T-helper 2 cell treated with Interferon-gamma antibody and Interleukin-4, amounts not matched to agents 100 ng/mL and 5 ng/mL, for 36 hours (primary cell): ENCODE measurements around the gene GNA12. TPM values are rescaled to one million over a fixed set of nuclear protein-coding genes. Genes with fewer than 3 reads are reported as not detected.
"Not testable (repeated sequence)": the region's sequence is repeated elsewhere in the genome, so short reads cannot be mapped to it uniquely, and the experiment has no call there.

Source experiments
- intact Hi-C: fragments of 100-400 bp; cut with micrococcal nuclease; formaldehyde crosslinking; loops from one replicate; pipeline ENCODE4 v1.15.1; 2023
- total RNA-seq: library from RNA; stranded (reverse); gene quantifications from 2 replicates; pipeline ENCODE4 v1.2.3, GENCODE V29; 2022

GNA12 gene
- total RNA-seq, 1 donor from 2014 or later = 24.1 TPM

GRCh38 chr7:2701832-2702593, 142.1 kb downstream of the GNA12 start:
- intact Hi-C loops = no loop called here

DNA sequence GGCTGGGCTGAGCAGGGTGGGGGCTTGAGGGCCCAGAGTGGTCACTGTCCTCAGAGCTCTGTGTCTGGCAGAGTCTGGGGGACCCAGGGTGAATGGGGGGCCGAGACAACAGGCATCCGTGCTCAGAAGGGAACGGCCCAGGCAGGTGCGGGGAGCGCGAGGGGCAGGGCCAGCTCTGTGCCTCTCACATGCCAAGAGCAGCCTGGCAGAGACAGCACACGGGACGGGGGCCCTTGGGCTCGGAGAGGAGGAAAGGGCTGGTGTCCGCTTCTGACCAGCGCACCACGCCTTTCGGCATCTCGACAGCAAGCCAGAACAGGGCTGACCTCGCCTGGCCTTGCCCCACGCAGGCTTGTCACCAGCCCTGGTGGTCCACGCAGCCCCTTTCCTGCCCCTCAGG, 142.7 kb downstream of the GNA12 start:
- intact Hi-C loops = no loop called here

GRCh38 chr7:2700141-2700850, 143.8 kb downstream of the GNA12 start:
- intact Hi-C loops = no loop called here

DNA sequence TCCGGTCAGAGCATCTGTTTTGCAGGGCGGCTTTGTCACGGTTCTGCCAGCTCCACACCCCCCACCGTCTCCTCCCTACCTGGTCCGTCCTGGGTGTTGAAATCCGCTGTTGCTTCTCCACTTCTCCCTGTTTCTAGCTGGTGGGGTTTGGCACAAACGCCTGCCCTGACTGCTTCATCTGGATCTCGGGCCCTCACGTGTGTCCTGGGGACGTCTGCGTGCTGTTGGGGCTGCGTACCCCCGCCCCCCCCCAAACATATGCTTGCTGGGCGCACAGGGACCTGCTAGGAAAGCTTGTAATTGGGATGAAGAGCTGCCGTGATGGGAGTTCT, 144.9 kb downstream of the GNA12 start:
- intact Hi-C loops = loop anchor here (1.0 to 2.0 kb wide), 5 partner anchors 10 to 169 kb away; no protein-coding TSS in a partner anchor

GRCh38 chr7:2698581-2699288, 145.4 kb downstream of the GNA12 start:
- intact Hi-C loops = loop anchor here (1.0 to 2.0 kb wide), 5 partner anchors 9 to 168 kb away; no protein-coding TSS in a partner anchor

DNA sequence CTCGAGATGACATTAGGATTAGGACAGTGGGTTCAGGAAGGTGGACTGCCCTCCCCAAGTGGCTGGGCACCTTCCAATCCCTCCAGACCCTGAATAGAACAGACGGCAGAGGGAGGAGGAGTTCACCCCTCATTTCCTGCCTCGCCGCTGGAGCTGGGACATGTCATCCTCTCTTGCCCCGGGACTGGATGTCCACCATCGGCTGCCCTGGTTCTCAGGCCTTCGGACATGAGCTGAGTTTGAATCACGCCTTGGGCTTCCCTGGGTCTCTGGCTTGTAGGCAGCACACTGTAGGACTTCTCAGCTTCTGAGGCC, 150.0 kb downstream of the GNA12 start:
- intact Hi-C loops = not testable (repeated sequence)

- intact Hi-C loops = not testable (repeated sequence)
Measured at GRCh38 chr7:2693420-2694121, 150.5 kb downstream of the GNA12 start.

- intact Hi-C loops = no loop called here
Measured at GRCh38 chr7:2692543-2692942, 151.6 kb downstream of the GNA12 start.

DNA sequence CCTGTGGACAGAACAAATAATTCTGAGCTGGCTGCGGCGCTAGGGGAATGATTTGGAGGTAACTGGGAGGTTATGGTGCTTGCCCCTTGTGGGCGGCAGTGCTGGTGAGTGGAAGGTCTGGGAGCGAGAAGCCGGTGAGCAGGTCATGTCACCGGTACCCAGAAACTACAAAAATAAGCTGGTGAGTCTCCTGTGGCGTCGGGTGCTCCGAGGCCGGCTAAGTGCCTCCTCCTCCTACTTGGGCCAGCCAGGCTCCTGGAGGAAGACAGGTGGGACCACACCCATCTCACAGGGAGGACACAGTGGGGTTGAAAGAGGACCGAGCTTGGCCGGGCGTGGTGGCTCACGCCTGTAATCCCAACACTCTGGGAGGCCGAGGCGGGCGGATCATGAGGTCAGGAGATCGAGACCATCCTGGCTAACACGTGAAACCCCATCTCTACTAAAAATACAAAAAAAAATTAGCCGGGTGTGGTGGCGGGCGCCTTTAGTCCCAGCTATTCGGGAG, 152.1 kb downstream of the GNA12 start:
- intact Hi-C loops = not testable (repeated sequence)

DNA sequence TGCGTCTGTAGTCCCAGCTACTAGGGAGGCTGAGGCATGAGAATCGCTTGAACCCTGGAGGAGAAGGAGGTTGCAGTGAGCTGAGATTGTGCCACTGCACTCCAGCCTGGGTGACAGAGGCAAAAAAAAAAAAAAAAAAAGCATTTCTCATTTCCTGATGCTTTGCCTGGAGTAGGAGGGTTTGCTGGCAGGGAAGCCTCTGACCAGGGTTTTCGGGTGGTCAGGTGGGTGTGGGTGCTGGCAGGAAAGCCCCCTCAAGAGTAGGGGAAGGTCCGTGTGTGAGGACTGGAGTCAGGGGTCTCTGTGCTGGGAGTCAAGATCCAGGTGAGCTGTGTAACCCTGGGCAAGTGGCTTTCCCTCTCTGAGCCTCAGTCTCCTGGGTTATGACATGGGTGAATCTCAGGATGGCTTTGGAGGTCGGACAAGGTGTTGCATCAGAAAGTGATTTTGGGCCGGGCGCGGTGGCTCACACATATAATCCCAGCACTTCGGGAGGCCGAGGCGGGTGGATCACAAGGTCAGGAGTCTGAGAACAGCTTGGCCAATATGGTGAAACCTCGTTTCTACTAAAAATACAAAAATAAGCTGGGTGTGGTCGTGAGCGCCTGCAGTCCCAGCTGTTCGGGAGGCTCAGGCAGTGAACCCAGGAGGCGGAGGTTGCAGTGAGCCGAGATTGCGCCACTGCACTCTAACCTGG, 152.9 kb downstream of the GNA12 start:
- intact Hi-C loops = no loop called here

DNA sequence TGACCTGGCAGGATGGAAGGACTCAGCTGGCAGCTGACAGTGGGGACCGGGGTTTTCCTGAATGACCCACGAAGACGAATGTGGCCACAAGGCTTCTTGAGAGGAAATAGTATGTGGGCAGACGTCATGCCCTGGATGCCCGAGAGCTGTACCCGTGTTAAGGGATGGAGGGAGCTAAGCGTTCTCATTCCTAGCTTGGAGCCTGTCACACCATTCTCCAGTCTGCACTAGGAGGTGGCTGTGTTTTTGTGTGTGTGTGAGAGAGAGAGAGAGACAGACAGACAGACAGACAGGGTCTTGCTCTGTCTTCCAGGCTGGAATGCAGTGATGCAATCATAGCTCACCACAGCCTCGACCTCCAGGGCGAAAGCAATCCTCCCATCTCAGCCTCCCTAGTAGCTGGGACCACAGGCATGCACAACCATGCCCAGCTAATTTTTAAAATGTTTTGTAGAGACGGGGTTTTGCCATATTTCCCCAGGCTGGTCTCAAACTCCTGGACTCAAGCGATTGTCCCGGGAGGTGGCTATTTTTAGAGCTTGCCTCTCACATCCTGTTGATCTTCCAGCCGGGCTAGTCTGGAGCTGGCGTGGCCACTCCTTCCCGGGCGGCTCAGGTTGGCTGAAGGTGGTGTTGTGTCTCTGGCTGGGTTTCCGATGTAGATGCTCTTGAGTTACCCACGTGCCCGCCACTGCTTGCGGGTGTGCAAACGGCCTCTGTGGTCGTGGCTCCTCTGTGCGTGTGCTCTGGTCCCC, 154.0 kb downstream of the GNA12 start:
- intact Hi-C loops = loop anchor here (1.0 kb wide), 1 partner anchor 9 kb away; no protein-coding TSS in a partner anchor

GRCh38 chr7:2689343-2689847, 154.7 kb downstream of the GNA12 start:
- intact Hi-C loops = loop anchor here (1.0 kb wide), 1 partner anchor 10 kb away; no protein-coding TSS in a partner anchor

GRCh38 chr7:2688409-2689342, 155.4 kb downstream of the GNA12 start:
- intact Hi-C loops = loop anchor here (1.0 kb wide), 1 partner anchor 11 kb away; no protein-coding TSS in a partner anchor

DNA sequence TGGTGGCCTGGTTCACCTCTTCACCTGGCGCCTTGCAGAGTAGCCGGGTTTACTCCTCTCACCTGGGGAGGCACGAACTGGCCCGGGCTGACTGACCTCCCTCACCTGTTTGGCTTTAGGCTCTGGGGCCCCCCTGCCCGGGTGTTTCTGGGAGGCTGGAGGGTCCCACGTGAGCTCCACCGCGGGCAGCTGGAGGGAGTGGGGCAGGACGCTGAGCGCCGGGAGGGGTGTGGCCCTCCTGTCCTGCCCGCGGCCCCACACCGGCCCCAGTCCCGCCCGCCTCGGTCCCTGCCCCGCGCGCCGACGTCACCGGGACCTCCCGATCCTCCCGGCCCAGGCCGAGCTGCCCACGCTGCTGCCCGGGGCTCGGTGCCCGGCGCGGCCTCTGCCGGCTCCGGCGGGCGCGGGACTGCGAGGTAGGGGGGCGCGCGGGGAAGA, 156.2 kb downstream of the GNA12 start, which contains the start of gene AMZ1:
Gene AMZ1 (plus strand): TSS at position 322 of the 438 bp plus-strand sequence. CDS start 12,250 bp downstream, outside the sequence.
- intact Hi-C loops = no loop called here

DNA sequence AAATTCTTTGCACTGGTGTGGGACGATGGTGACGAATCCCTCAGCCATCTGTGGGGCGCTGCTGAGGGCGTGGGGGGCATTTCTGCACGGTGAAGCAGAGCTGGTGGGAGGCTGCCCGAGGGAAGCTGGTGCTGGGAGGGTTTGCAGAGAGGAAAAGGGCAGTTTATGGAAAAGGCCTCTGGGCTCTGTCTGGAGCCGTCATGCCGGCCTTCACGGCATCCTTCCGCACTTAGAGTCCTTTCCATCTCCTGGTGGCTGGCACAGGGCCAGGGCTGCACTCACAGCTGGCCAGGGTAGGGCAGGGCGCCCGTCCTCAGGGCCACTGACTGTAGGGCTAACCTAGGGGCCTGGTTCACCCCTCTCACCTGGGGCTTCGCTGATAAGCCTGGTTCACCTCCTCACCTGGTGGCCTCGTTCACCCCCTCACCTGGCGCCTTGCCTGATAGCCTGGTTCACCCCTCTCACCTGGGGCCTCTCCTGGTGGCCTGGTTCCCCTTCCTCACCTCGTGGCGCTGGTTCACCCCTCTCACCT, 156.7 kb downstream of the GNA12 start:
- intact Hi-C loops = no loop called here

- intact Hi-C loops = no loop called here
Measured at GRCh38 chr7:2686101-2686500, 158.0 kb downstream of the GNA12 start.

DNA sequence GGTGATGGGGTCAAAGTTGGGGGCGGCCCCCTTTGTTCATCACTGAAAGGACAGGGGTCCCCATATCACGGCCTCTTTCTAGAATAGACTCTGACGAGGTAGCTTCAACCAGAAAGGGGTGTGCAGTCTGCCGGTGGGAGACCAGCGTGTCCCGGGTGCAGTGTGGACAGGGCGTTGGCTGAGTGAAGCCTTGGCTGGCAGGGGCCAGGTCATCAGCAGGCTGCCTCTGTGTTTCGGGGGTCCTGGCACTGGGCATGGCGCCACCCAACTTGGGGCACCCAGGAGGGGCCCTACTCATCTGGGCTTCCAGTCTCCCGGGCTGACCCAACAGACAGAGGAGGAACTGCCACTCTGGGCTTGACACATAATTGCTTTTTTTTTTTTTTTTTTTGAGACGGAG, 159.6 kb downstream of the GNA12 start:
- intact Hi-C loops = no loop called here
